Neural crest cell (in vitro differentiated cells): Measurements from ENCODE around the gene THEM5. TPM values are rescaled to one million over a fixed set of nuclear protein-coding genes. Genes with fewer than 3 reads are reported as not detected.
"Not testable (repeated sequence)": the region's sequence is repeated elsewhere in the genome, so short reads cannot be mapped to it uniquely, and the experiment has no call there.

Experiments
- DNase-seq: peaks from one replicate; pipeline ENCODE4 v3.0.0; 2021; ENCODE audit warnings: low read depth, mixed read lengths, low spot score
- H3K27ac Mint-ChIP-seq: one replicate; pipeline ENCODE4 v1.8.0; 2021; ENCODE audit warnings: mild to moderate bottlenecking, mixed read lengths; ENCODE audit not compliant: unreplicated experiment
- H3K27me3 Mint-ChIP-seq: 2 replicates; pipeline ENCODE4 v1.8.0; 2021; ENCODE audit warnings: low read depth, mild to moderate bottlenecking, mixed read lengths
- H3K36me3 Mint-ChIP-seq: 2 replicates; pipeline ENCODE4 v1.8.0; 2021; ENCODE audit warnings: low read depth, mild to moderate bottlenecking, mixed read lengths
- H3K4me1 Mint-ChIP-seq: 2 replicates; pipeline ENCODE4 v1.8.0; 2021; ENCODE audit warnings: mixed read lengths
- H3K4me3 Mint-ChIP-seq: one replicate; pipeline ENCODE4 v1.8.0; 2021; ENCODE audit warnings: mild to moderate bottlenecking, mixed read lengths
- H3K9me3 Mint-ChIP-seq: 2 replicates; pipeline ENCODE4 v1.8.0; 2021; ENCODE audit warnings: mixed read lengths
- total RNA-seq: library from RNA; stranded (reverse); gene quantifications from 2 replicates; pipeline ENCODE4 v1.2.1, GENCODE V29; 2021
- TF ChIP-seq, protein P1 (sequence below): fragments of 200-600 bp; sonication (generic); conservative IDR thresholded peaks from 2 replicates; pipeline ENCODE4 v1.5.0; 2021; ENCODE audit warnings: antibody characterized with exemption, mild to moderate bottlenecking

The THEM5 gene
- total RNA-seq, 1 donor from 2014 or later: not detected

- H3K27ac Mint-ChIP-seq: no peak overlapping the region
- TF ChIP-seq, protein P1, sequence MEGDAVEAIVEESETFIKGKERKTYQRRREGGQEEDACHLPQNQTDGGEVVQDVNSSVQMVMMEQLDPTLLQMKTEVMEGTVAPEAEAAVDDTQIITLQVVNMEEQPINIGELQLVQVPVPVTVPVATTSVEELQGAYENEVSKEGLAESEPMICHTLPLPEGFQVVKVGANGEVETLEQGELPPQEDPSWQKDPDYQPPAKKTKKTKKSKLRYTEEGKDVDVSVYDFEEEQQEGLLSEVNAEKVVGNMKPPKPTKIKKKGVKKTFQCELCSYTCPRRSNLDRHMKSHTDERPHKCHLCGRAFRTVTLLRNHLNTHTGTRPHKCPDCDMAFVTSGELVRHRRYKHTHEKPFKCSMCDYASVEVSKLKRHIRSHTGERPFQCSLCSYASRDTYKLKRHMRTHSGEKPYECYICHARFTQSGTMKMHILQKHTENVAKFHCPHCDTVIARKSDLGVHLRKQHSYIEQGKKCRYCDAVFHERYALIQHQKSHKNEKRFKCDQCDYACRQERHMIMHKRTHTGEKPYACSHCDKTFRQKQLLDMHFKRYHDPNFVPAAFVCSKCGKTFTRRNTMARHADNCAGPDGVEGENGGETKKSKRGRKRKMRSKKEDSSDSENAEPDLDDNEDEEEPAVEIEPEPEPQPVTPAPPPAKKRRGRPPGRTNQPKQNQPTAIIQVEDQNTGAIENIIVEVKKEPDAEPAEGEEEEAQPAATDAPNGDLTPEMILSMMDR: no peak
- H3K4me3 Mint-ChIP-seq: no peak overlapping the region
- peaks cover 35% of the 10 kb centered on the region for H3K36me3 Mint-ChIP-seq
- no peak for DNase-seq
- H3K4me1 Mint-ChIP-seq: no peaks in the 10 kb centered on the region
- H3K9me3 Mint-ChIP-seq: no peaks in the 10 kb centered on the region
- H3K27me3 Mint-ChIP-seq: no peaks in the 10 kb centered on the region
These were observed 38.7 kb upstream of the THEM5 start for GRCh38 chr1:151892190-151892589.

GRCh38 chr1:151891512-151891911 lies 38.0 kb upstream of the THEM5 start:
- Mint-ChIP-seq H3K4me1 (no peaks in the 10 kb centered on the region), H3K4me3 (no peak overlapping the region), H3K36me3 (peaks cover 36% of the 10 kb centered on the region), H3K9me3 (no peaks in the 10 kb centered on the region), H3K27me3 (no peaks in the 10 kb centered on the region), H3K27ac (no peak overlapping the region)
- TF ChIP-seq, protein P1: no peak
- no peak for DNase-seq

GRCh38 chr1:151888972-151889570 lies 35.6 kb upstream of the THEM5 start:
- H3K4me1 Mint-ChIP-seq: no peaks in the 10 kb centered on the region
- TF ChIP-seq, protein P1: peak; percentile 67
- H3K9me3 Mint-ChIP-seq: no peaks in the 10 kb centered on the region
- no peak overlapping the region for H3K4me3 Mint-ChIP-seq
- no peak overlapping the region for H3K27ac Mint-ChIP-seq
- H3K36me3 Mint-ChIP-seq: peaks cover 32% of the 10 kb centered on the region
- H3K27me3 Mint-ChIP-seq: no peaks in the 10 kb centered on the region
- no peak for DNase-seq

DNA sequence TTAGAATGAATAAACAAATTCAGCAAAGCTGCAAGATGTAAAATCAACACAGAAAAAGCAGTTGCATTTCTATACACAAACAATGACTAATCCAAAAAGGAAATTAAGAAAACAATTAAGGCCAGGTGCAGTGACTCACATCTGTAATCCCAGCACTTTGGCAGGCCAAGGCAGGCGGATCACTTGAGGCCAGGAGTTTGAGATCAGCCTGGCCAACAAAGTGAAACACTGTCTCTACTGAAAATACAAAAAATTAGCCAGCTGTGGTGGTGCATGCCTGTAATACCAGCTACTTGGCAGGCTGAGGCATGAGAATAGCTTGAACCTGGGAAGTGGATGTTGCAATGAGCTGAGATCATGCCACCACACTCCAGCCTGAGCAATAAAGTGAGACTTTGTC lies 33.5 kb upstream of the THEM5 start:
- H3K27me3 Mint-ChIP-seq: no peaks in the 10 kb centered on the region
- DNase-seq: no peak
- peaks cover 27% of the 10 kb centered on the region for H3K36me3 Mint-ChIP-seq
- H3K27ac Mint-ChIP-seq: no peak overlapping the region
- no peaks in the 10 kb centered on the region for H3K4me1 Mint-ChIP-seq
- H3K4me3 Mint-ChIP-seq: no peak overlapping the region
- no peaks in the 10 kb centered on the region for H3K9me3 Mint-ChIP-seq
- TF ChIP-seq, protein P1: no peak

DNA sequence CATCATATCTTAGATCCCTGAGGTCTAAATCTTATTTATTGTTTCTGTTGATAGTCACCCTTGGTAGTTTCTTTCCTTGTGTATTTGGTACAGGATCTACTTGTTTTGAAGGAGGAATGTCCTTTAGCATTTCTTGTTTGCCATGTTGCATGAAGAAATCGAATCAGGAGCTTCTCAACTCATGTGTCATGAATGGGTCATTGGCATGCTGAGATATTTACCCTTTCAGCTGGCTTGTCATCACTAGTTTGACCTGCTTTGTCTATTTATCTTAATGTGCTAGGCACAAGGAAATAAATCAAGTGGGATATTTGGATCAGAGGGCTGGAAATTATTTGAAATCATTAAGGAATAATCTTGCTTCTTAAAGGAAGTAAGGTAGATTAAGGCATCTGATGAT lies 32.0 kb upstream of the THEM5 start:
- TF ChIP-seq, protein P1: no peak
- Mint-ChIP-seq H3K9me3 (no peaks in the 10 kb centered on the region), H3K4me3 (no peak overlapping the region), H3K27ac (no peak overlapping the region), H3K27me3 (no peaks in the 10 kb centered on the region), H3K36me3 (peaks cover 16% of the 10 kb centered on the region), H3K4me1 (no peaks in the 10 kb centered on the region)
- DNase-seq: no peak

DNA sequence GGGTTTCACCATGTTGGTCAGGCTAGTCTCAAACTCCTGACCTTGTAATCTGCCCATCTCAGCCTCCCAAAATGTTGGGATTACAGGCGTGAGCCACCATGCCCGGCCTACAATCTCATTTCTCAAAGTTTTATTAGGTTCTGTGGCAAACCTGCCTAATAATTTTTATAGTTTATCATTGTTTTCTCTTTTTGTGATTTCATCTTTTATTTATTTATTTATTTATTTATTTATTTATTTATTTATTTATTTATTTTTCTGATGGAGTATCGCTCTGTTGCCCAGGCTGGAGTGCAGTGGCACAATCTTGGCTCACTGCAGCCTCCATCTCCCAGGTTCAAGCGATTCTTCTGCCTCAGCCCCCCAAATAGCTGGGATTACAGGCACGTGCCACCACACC lies 31.4 kb upstream of the THEM5 start:
- peaks cover 16% of the 10 kb centered on the region for H3K36me3 Mint-ChIP-seq
- H3K9me3 Mint-ChIP-seq, H3K27me3 Mint-ChIP-seq, H3K27ac Mint-ChIP-seq, H3K4me1 Mint-ChIP-seq, DNase-seq, H3K4me3 Mint-ChIP-seq: not testable (repeated sequence)

GRCh38 chr1:151884445-151884844 lies 30.9 kb upstream of the THEM5 start:
- H3K27me3 Mint-ChIP-seq, DNase-seq, H3K4me1 Mint-ChIP-seq, H3K27ac Mint-ChIP-seq, H3K4me3 Mint-ChIP-seq, H3K9me3 Mint-ChIP-seq: not testable (repeated sequence)
- peaks cover 16% of the 10 kb centered on the region for H3K36me3 Mint-ChIP-seq

DNA sequence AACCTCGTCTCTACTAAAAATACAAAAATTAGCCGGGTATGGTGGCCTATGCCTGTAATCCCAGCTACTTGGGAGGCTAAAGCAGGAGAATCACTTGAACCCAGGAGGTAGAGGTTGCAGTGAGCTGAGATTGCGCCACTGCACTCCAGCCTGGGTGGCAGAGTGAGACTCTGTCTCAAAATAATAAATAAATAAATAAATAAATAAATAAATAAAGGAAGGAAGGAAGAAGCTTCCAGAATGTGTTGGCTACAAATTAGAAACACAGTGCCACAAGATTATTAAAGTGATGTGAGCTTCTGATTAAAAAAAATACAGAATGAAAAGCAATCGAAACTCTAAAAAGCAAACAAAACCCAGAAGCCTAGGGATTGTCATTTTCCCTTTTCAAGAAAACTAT lies 30.4 kb upstream of the THEM5 start:
- not testable (repeated sequence) for H3K4me1 Mint-ChIP-seq, H3K27ac Mint-ChIP-seq, H3K4me3 Mint-ChIP-seq, DNase-seq, H3K9me3 Mint-ChIP-seq, H3K27me3 Mint-ChIP-seq
- H3K36me3 Mint-ChIP-seq: peaks cover 12% of the 10 kb centered on the region

GRCh38 chr1:151882918-151883317 lies 29.4 kb upstream of the THEM5 start:
- DNase-seq, H3K4me1 Mint-ChIP-seq, H3K27ac Mint-ChIP-seq, H3K9me3 Mint-ChIP-seq, H3K27me3 Mint-ChIP-seq, H3K4me3 Mint-ChIP-seq, H3K36me3 Mint-ChIP-seq: not testable (repeated sequence)
